Endothelial cell (in vitro differentiated cells): ENCODE measurements around the gene WBP1L. TPM values are rescaled to one million over a fixed set of nuclear protein-coding genes. Genes with fewer than 3 reads are reported as not detected.
"Not testable (repeated sequence)": the region's sequence is repeated elsewhere in the genome, so short reads cannot be mapped to it uniquely, and the experiment has no call there.

Experiments used
- DNase-seq: peaks from one replicate; pipeline ENCODE4 v3.0.0; 2021; ENCODE audit warnings: low spot score
- H3K27ac Mint-ChIP-seq: one replicate; pipeline ENCODE4 v1.8.0; 2021; ENCODE audit warnings: mixed read lengths, inconsistent platforms; ENCODE audit not compliant: unreplicated experiment
- H3K27me3 Mint-ChIP-seq: one replicate; pipeline ENCODE4 v1.8.0; 2021; ENCODE audit warnings: mild to moderate bottlenecking, moderate library complexity, mixed read lengths, inconsistent platforms; ENCODE audit not compliant: unreplicated experiment
- H3K36me3 Mint-ChIP-seq: one replicate; pipeline ENCODE4 v1.8.0; 2021; ENCODE audit warnings: mild to moderate bottlenecking, low read depth, mixed read lengths, inconsistent platforms; ENCODE audit not compliant: unreplicated experiment
- H3K4me1 Mint-ChIP-seq: one replicate; pipeline ENCODE4 v1.8.0; 2021; ENCODE audit warnings: mild to moderate bottlenecking, mixed read lengths, inconsistent platforms; ENCODE audit not compliant: unreplicated experiment
- H3K4me3 Mint-ChIP-seq: one replicate; pipeline ENCODE4 v1.8.0; 2021; ENCODE audit warnings: mild to moderate bottlenecking, mixed read lengths, inconsistent platforms; ENCODE audit not compliant: unreplicated experiment
- H3K9me3 Mint-ChIP-seq: one replicate; pipeline ENCODE4 v1.8.0; 2021; ENCODE audit warnings: mixed read lengths, inconsistent platforms; ENCODE audit not compliant: unreplicated experiment
- CTCF ChIP-seq: fragments of 200-600 bp; sonication (generic); IDR thresholded peaks from one replicate; pipeline ENCODE4 v1.5.0; 2021; ENCODE audit warnings: antibody characterized with exemption; ENCODE audit not compliant: unreplicated experiment
- total RNA-seq: library from RNA; stranded (reverse); fragmentation: NEBNext Ultra II Directional; extraction: Animal tissue kit (Norgen Biotek cat#: 25700); gene quantifications from one replicate; pipeline ENCODE4 v1.2.1, GENCODE V29; 2021; ENCODE audit not compliant: unreplicated experiment

Gene WBP1L
- total RNA-seq, 1 donor from 2014 or later: 49.4 TPM

GRCh38 chr10:102752934-102753664 is 9.4 kb downstream of the WBP1L start:
- TF ChIP-seq CTCF: peak; percentile 29
- no peak overlapping the region for H3K27ac Mint-ChIP-seq
- no peak overlapping the region for H3K4me3 Mint-ChIP-seq
- no peaks in the 10 kb centered on the region for H3K27me3 Mint-ChIP-seq
- no peaks in the 10 kb centered on the region for H3K4me1 Mint-ChIP-seq
- H3K36me3 Mint-ChIP-seq: no peaks in the 10 kb centered on the region
- no peak for DNase-seq
- H3K9me3 Mint-ChIP-seq: no peaks in the 10 kb centered on the region

GRCh38 chr10:102753718-102754117 is 10.0 kb downstream of the WBP1L start:
- no peak overlapping the region for H3K4me3 Mint-ChIP-seq
- no peaks in the 10 kb centered on the region for H3K9me3 Mint-ChIP-seq
- no peaks in the 10 kb centered on the region for H3K4me1 Mint-ChIP-seq
- no peak for TF ChIP-seq CTCF
- DNase-seq: no peak
- H3K27ac Mint-ChIP-seq: no peak overlapping the region
- H3K36me3 Mint-ChIP-seq: no peaks in the 10 kb centered on the region
- H3K27me3 Mint-ChIP-seq: no peaks in the 10 kb centered on the region

- no peaks in the 10 kb centered on the region for H3K27me3 Mint-ChIP-seq
- H3K9me3 Mint-ChIP-seq: no peaks in the 10 kb centered on the region
- no peaks in the 10 kb centered on the region for H3K36me3 Mint-ChIP-seq
- no peak for TF ChIP-seq CTCF
- no peak overlapping the region for H3K27ac Mint-ChIP-seq
- no peaks in the 10 kb centered on the region for H3K4me1 Mint-ChIP-seq
- H3K4me3 Mint-ChIP-seq: no peak overlapping the region
- no peak for DNase-seq
These were observed 13.6 kb downstream of the WBP1L start for GRCh38 chr10:102757323-102757722.

- Mint-ChIP-seq H3K9me3 (no peaks in the 10 kb centered on the region), H3K36me3 (no peaks in the 10 kb centered on the region), H3K27me3 (no peaks in the 10 kb centered on the region), H3K4me1 (no peaks in the 10 kb centered on the region), H3K27ac (no peak overlapping the region), H3K4me3 (no peak overlapping the region)
- TF ChIP-seq CTCF: no peak
- DNase-seq: no peak
These were observed 14.6 kb downstream of the WBP1L start for GRCh38 chr10:102758240-102758932.

- H3K36me3 Mint-ChIP-seq, H3K27ac Mint-ChIP-seq, H3K4me3 Mint-ChIP-seq, H3K9me3 Mint-ChIP-seq, DNase-seq, H3K4me1 Mint-ChIP-seq, H3K27me3 Mint-ChIP-seq: not testable (repeated sequence)
These were observed 15.2 kb downstream of the WBP1L start for GRCh38 chr10:102758933-102759262.
